GM19397 (cell line): ENCODE results near the gene DCTN5.
"Not testable (repeated sequence)": the region's sequence is repeated elsewhere in the genome, so short reads cannot be mapped to it uniquely, and the experiment has no call there.

Experiments
- ATAC-seq: cut with Tn5 transposase; IDR thresholded peaks from one replicate; pipeline ENCODE4 v1.9.1; 2021; ENCODE audit warnings: mild to moderate bottlenecking, moderate library complexity; ENCODE audit not compliant: unreplicated experiment

The DCTN5 gene

GRCh38 chr16:23692190-23692837 lies 51.0 kb downstream of the DCTN5 start:
- ATAC-seq = no peak

GRCh38 chr16:23694265-23694643 lies 53.0 kb downstream of the DCTN5 start:
- ATAC-seq = no peak

DNA sequence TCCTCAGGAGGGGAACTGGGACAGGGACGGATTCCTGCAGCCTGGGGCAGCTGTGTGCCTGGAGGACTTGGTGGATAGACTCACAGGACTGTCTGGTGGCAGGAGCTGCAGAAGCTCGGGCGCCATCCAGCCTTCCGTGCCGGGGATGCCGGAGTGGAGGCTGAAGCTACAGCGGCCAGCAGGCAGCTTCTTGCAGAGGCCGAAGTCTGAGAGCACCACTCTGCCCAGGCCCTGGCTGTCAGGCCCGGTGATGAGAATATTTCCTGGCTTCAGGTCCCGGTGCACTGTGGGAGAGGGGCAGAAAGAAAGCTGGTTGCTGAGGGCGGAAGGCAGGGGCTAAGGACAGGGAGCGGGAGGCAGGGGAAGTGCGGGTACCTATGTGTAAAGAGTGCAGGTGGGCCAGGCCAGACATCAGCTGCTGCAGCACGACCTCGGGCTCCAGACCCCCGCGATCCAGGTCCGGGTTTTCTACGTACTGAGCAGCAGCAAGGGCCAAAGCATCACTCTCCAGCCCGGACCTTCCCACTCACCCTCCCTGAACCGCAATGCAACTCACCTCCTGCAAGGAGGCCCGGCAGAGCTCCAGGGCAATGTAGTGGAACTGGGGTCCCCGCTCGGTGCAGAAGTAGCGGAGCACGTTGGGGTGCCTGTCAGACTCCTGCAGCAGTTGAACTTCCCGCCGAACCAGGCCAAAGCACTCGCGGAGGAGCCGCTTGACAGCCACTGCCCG lies 53.5 kb downstream of the DCTN5 start:
- no peak for ATAC-seq

GRCh38 chr16:23695756-23696155 lies 54.5 kb downstream of the DCTN5 start:
- ATAC-seq = no peak

DNA sequence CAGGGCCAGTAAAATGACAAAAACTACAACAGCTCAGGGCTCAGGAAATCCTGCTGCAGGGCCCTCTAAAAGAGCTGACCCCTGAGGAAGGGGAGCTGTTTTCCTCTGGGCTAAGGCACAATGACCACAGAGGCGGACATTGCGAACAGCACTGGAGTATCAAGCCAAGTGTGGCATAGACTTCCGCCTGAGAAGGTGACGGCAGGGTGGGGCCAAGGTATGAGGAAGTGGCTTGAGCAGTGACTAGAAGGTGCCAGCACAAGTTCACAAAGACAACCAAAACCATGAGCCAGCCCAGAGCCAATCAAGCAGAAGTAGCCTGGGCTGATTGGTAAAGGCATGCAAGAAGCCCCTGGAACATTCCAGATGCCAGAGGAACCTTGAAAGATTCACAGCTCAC lies 57.8 kb downstream of the DCTN5 start:
- no peak for ATAC-seq

DNA sequence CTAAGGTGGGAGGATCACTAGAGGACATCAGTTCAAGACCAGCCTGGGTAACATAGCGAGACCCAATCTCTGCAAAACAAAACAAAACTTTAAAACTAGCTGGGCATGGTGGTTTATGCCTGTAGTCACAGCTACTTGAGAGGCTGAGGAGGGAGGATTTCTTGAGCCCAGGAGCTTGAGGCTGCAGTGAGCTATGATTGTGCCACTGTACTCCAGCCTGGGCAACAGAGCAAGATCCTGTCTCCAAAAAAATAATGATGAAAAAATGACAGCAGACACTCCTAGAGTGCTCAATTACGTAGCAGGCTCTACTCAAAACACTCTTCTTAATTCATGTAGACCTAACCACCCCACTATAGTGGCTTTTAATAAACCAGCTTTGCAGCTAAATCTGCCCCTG lies 58.8 kb downstream of the DCTN5 start:
- ATAC-seq = no peak

DNA sequence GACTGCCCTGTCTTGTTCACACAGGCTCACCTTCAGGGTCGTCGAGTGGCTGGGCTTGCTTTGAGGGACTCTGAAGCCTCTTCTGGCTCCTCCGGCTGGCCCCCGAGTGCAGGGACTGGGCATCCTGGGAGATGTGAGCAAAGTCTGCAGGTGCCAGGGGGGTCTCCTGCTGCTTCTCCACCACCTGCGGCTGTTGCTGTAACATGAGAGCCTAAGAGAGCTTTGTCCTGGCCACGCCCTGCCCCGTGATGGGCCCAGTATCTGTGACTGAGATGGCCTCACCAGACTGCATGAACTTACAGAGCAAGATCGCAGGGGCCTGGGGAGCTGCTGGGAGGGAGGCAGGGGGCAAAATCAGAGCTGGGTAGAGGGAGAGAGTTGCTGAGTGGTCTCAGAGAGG lies 59.2 kb downstream of the DCTN5 start:
- no peak for ATAC-seq

- no peak for ATAC-seq
These were observed 59.8 kb downstream of the DCTN5 start for GRCh38 chr16:23701045-23701444.

DNA sequence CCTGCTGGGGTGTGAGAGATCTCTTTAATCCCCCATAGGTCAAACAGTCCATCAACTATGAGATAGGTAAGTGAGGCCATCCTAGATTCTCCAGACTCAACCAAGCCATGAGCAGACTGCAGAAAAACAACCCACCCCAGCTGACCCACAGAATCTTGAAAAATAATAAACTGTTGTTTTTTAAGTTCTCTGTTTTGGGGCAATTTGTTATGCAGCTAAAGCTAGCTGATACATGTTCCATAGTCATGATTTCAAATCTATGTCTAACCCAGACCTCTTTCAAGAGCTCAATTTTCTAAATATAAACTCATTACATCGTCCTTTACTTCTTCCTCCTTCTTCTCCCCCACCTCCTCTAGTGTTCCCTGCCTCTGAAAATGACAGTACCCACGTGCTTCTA lies 61.7 kb downstream of the DCTN5 start:
- ATAC-seq = no peak

DNA sequence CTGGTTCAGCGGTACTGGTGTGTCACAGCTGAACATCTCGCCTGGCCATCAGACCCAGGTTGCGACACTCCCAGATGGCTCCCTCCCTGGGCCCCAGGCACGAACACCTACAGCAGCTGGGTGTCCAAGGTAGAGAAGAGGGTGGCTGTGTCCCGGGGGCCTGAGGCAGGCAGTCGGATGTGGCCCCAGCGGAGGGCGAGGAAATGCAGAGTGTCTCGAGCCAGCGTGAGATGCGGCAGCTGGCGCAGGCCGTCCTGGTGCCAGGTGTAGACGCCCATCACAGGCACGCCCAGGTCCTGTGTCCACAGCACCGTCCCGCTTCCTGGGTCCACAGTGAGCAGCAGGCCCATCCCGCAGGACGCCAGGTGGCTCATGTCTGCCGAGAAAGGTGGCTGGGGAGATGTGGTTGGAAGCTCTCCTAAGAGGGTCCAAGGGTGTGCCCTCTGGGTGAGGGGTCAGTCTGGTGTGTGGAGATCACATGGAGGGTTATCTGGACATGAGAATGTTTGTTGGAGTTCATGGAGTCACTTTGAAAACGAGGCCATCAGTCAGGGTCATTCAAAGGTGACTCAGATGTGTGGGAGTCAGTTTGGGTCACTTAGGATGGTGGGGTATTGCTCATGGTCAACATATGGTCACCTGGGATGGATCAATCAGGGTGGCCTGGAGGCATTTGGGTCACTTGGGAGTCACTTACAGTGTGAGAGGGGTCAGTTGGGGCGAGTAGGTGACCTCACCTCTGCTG lies 63.7 kb downstream of the DCTN5 start:
- ATAC-seq = no peak

- no peak for ATAC-seq
These were observed 64.2 kb downstream of the DCTN5 start for GRCh38 chr16:23705517-23705902.

DNA sequence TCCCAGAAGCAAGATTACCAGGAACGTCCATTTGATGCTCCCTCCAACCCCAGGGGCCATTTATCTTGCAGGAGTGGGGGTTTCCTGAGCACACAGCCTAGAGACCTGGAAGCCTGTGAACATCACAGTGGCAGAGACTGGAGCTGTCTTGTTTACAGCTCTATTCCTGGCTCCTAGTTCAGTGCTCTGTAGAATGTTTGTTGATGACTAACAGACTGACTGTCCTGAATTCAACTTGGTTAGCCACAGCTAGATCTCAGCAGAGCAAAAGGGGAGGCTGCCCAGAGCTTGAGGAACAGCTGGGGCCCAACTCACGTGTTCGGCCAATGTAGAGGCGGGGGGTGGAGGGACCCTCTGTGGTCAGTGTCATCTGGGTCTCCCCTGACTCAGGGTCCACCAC lies 65.2 kb downstream of the DCTN5 start:
- ATAC-seq = no peak

DNA sequence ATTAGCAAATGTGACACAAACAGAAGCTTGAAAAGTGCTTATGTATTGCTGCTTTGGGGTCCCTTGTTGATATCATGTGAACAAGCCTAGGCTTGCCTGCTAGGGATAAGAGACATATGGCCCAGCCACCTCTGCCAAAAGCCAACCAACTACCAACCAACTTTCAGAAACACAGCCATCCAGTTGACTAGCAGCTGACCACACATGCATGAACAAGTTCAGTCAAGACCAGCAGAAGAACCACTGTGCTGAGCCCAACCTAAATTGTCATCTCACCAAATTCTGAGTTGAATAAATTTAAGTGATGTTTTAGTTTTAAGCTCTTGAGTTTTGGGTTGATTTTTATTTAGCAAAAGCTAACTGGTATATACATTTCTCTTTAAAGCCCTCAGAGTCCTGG lies 68.3 kb downstream of the DCTN5 start:
- ATAC-seq = no peak

- no peak for ATAC-seq
These were observed 68.7 kb downstream of the DCTN5 start for GRCh38 chr16:23710008-23710407.

GRCh38 chr16:23710504-23710903 lies 69.2 kb downstream of the DCTN5 start:
- no peak for ATAC-seq

GRCh38 chr16:23711785-23712184 lies 70.5 kb downstream of the DCTN5 start:
- no peak for ATAC-seq

GRCh38 chr16:23712976-23713375 lies 71.7 kb downstream of the DCTN5 start, which contains the start of gene ERN2:
ERN2 (minus strand) TSS chr16:23713222; CDS start chr16:23713187, 35 bp downstream.
- ATAC-seq = no peak

- ATAC-seq = no peak
These were observed 75.2 kb downstream of the DCTN5 start for GRCh38 chr16:23716484-23716883.

DNA sequence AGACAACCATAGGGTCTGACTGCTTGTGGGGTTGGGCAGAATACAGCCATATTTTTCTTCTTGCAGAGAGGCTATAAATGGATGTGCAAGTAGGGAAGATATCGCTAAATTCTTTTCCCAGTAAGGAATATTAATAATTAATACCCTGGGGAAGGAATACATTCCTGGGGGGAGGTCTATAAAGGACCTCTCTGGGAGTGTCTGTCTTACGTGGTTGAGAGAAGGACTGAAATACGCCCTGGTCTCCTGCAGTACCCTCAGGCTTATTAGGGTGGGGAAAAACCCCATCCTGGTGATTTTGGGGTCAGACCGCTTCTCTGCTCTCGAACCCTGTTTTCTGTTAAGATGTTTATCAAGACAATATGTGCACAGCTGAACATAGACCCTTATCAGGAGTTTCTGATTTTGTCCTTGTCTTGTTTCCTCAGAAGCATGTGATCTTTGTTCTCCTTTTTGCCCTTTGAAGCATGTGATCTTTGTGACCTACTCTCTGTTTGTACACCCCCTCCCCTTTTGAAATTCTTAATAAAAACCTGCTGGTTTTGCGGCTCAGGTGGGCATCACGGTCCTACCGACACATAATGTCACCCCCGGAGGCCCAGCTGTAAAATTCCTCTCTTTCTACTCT lies 81.5 kb downstream of the DCTN5 start:
- not testable (repeated sequence) for ATAC-seq

- no peak for ATAC-seq
These were observed 83.0 kb downstream of the DCTN5 start for GRCh38 chr16:23724096-23724784.

DNA sequence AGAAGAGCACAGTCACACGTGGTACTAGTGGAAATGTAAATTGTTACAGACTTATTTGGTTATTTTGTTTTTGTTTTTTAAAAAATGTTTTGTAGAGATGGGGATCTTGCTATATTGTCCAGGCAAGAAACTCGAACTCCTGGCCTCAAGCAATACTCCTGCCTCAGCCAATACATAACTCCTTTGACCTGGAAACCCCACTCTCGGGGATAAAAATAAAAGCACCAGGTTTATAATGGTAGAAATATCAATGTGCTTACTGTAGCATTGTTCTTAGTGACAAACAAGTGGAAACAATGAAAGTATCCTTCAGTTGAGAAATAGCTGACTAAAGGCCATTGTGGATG lies 83.5 kb downstream of the DCTN5 start:
- ATAC-seq = no peak
